Coronary artery (tissue), 2 donors: Measurements from ENCODE around the gene OPHN1.

ENCODE experiments used
- DNase-seq: peaks from one replicate; pipeline ENCODE4 v3.0.0-alpha.2; 2017; ENCODE audit warnings: low spot score
- H3K27ac ChIP-seq, 2 donors: fragments of 200-600 bp; sonication (generic); one replicate each; pipeline ENCODE4 v1.5.1; 2016 to 2019
- H3K4me3 ChIP-seq: fragments of 200-600 bp; sonication (generic); 2 replicates; pipeline ENCODE4 v1.5.1; 2016; ENCODE audit warnings: mild to moderate bottlenecking, moderate library complexity
- CTCF ChIP-seq: fragments of 200-600 bp; sonication (generic); IDR thresholded peaks from one replicate; pipeline ENCODE4 v1.5.1; 2019; ENCODE audit warnings: antibody characterized with exemption

Gene OPHN1

GRCh38 chrX:68045008-68045577 is 388.2 kb downstream of the OPHN1 start:
- H3K27ac ChIP-seq: no peak overlapping the region
- TF ChIP-seq CTCF: no peak
- DNase-seq: no peak
- no peak overlapping the region for H3K4me3 ChIP-seq

- no peak for TF ChIP-seq CTCF
- Histone ChIP-seq H3K4me3 (no peak overlapping the region), H3K27ac (no peak overlapping the region)
- DNase-seq: no peak
Measured at GRCh38 chrX:68043713-68044438, 389.4 kb downstream of the OPHN1 start.

GRCh38 chrX:68041110-68041509 is 392.2 kb downstream of the OPHN1 start:
- TF ChIP-seq CTCF: no peak
- no peak overlapping the region for H3K27ac ChIP-seq

GRCh38 chrX:68018248-68019203 is 414.8 kb downstream of the OPHN1 start:
- Histone ChIP-seq H3K4me3 (no peak overlapping the region), H3K27ac (no peak overlapping the region)
- DNase-seq: no peak
- TF ChIP-seq CTCF: no peak

More at GRCh38 chrX:68041110-68041509, 392.2 kb downstream of the OPHN1 start:
- no peak overlapping the region for H3K4me3 ChIP-seq
- DNase-seq: no peak

- Histone ChIP-seq H3K4me3 (no peak overlapping the region), H3K27ac (no peak overlapping the region)
- no peak for TF ChIP-seq CTCF
- DNase-seq: no peak
Measured at GRCh38 chrX:67998540-67998939, 434.8 kb downstream of the OPHN1 start.
